ENCODE data around the gene SCYGR1. TPM values are rescaled to one million over a fixed set of nuclear protein-coding genes. Genes with fewer than 3 reads are reported as not detected.
"Not testable (repeated sequence)": the region's sequence is repeated elsewhere in the genome, so short reads cannot be mapped to it uniquely, and the experiment has no call there.

The SCYGR1 gene
- total RNA-seq, 1 donor from 2014 or later: not detected

GRCh38 chr2:227370092-227370491, 17.7 kb downstream of the SCYGR1 start:
- no peak for DNase-seq

- DNase-seq: no peak
Observed at GRCh38 chr2:227368574-227368973, 19.2 kb downstream of the SCYGR1 start.

DNA sequence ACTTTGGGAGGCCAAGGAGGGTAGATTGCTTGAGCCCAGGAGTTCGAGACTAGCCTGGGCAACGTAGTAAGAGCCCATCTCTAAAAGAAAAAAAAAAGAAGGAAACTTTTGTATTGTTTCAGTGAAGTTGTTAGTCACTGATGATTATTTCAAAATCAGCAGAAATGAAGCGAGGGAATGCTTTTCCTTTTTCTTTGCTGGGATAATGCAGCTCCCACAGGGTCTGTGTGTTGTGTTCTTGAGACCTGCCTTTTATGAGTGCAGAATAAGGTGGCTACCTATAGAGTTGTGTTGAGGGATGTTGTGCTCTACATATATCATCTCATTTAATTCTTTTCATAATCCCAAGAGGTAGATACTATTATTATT, 20.3 kb downstream of the SCYGR1 start:
- DNase-seq: no peak

GRCh38 chr2:227366769-227367426, 20.9 kb downstream of the SCYGR1 start:
- DNase-seq: no peak

DNA sequence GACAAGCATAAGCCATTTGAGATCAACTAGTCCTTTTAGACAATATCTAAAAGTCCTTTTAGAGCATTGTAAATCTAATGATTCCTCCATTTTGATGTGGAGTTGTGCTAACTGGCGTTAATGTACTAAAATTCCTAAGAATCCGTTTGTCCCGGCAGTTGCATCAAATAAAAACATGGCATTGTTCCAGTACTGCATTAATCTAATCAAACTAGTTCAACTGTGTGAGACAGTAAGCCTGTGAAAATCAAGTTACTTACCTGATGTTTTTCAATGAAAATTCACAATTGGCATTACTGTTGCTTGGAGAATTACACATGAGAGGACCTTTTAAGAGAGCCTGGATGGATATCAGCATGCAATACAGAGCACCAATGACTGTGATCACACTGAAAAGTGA, 21.9 kb downstream of the SCYGR1 start:
- DNase-seq: no peak

DNA sequence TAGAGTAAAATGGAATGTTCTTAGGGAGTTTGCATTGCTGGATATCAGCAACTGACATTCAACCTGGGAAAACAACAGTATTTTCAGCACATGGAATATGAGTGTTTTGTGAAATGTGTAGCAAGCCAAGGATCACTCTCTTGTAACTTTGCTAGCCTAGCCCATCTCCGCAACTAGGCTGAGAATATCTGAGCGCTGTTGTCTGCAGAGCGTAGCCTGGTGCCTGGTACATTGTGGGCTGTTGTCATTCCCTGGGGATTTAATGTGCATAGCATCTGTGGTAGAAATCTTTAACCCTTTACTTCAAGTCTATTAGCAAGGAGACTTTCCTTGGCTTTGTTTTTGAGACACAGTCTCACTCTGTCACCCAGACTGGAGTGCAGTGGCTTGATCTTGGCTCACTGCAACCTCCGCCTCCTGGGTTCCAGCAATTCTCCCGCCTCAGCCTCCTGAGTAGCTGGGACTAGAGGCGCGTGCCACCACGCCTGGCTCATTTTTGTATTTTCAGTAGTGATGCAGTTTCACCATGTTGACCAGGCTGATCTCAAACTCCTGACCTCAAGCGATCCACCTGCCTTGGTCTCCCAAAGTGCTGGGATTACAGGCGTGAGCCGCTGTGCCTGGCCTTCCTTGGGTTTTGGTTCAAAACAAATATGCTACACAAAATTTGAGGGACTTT, 23.0 kb downstream of the SCYGR1 start:
- not testable (repeated sequence) for DNase-seq

DNA sequence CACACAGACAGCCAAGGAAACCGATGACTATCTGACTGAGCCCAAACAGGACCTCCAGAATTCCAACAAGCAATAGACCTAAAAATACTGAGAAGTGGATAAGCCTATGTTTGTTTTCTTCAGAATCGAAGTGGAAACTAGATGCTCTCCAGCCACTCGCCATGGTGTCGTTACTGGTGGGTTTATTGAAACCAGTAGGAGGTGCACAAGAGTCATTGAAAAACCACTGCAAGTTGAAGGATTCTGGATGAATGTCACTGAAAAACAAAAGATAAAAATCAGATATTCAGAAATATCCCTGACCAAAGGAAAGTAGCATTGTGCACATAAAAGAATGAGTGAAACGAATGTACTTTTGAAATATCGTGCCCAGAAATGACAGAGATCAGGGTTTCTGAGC, 24.0 kb downstream of the SCYGR1 start:
- DNase-seq: no peak

GRCh38 chr2:227360351-227360750, 27.4 kb downstream of the SCYGR1 start:
- DNase-seq: no peak

GRCh38 chr2:227351639-227352038, 36.1 kb downstream of the SCYGR1 start:
- no peak for DNase-seq

DNA sequence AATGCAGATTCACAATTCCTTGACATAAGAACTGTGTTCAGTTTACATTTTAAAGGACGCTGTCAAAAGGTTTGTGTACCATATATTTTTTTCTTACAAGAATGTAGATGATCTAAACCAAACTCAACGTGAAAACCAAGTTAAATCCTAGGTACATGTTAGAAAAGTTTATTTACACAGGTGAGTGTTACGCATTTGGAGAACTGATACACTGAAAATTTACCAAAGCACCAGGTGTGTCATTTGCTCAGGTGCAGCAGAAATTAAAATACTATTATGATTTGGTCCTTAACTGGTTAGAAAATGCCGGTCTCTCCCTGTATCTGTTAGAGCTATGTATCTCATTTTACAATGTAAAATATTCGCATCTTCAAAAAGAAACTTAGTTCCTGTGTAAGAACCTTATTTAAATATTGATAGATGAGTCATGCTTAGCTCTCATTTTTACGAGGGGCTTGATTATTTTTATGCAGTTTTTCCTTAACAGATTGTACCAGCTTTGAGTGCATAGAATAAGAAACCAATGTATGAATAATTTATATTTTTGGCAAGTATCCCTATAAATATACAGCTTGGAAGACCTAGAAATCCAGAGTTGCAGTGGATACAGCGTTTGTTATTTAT, 37.6 kb downstream of the SCYGR1 start:
- DNase-seq: peak; percentile 37

DNA sequence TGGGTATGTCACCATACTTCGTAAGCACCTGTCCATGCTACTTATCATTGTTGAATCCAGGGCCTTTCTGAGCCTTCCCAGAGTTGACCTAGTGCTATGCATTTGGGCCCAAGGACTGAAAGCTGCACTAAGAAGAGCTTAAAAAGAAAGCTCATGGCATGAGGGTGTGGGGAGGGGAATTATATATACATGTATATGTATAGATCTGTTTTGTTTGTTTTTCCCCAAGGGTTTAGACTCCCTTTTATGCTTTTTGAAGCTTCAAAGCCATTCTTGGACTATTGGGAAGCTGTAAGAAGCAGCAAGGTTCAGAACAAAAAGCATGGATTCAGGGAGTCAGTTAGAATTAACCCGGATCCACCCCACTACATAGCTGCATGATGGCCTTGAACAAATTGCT, 39.4 kb downstream of the SCYGR1 start:
- no peak for DNase-seq

- no peak for DNase-seq
Observed at GRCh38 chr2:227347117-227347516, 40.6 kb downstream of the SCYGR1 start.

DNA sequence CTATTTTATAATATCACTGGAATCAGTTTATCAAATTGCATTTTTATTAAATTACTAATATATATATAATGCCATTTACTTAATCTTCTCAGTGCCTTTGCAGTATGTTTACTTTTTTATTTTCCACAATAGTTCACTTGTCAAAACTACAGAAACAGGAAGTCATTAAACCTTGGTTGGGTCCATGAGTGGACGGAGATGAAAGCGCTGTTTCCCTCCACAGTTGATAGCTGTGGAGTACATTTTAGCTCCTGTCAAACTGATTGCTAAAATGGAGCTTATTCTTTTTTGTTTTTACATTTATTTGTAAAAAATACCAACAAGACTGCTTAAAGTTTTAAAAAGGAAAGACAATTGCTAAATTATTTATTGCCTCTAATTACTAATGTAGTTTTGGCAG, 43.5 kb downstream of the SCYGR1 start:
- DNase-seq: no peak

DNA sequence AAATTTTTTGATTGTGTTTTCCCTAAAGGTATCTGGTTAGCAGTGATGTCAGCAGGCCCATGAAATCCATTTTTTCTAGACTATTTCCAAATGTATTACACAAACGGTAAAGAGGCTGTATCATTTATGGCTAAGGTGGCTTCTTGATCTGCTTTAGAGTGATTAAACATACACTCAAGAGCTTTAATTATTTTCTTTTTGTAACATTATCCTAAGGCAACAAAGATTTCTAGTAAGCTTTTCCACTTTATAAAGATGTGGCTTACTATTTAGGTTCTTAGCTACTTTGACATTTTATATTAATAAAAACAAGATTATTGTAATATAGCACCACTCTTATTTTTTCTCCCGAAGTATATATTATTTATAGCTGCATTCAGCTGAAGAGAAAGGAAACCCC, 46.2 kb downstream of the SCYGR1 start:
- no peak for DNase-seq

- DNase-seq: no peak
Observed at GRCh38 chr2:227340106-227340505, 47.6 kb downstream of the SCYGR1 start.

- DNase-seq: no peak
Observed at GRCh38 chr2:227339098-227339599, 48.6 kb downstream of the SCYGR1 start.

Other genes with a start within 250 kb of the SCYGR1 start
- 4.9 TPM for gene COL4A4, start 223.7 kb downstream of the SCYGR1 start, total RNA-seq
- 7.3 TPM for gene COL4A3, start 223.3 kb downstream of the SCYGR1 start, total RNA-seq
- gene MFF, start 62.7 kb downstream of the SCYGR1 start, total RNA-seq: 86.2 TPM
- gene TM4SF20, start 8.6 kb downstream of the SCYGR1 start, total RNA-seq: not detected
- gene AGFG1, start 84.2 kb upstream of the SCYGR1 start, total RNA-seq: 35.9 TPM
- gene SCYGR2, start 210.9 kb upstream of the SCYGR1 start, total RNA-seq: not detected
- gene SCYGR3, start 226.9 kb upstream of the SCYGR1 start, total RNA-seq: not detected
- gene SCYGR4, start 229.5 kb upstream of the SCYGR1 start, total RNA-seq: not detected